ENCODE results near the gene CD160.

Gene CD160

GRCh38 chr1:145777357-145778145, 58.3 kb downstream of the CD160 start:
- TF ChIP-seq CTCF (IDR thresholded peaks at IDR 0.05; ENCODE audit: low read depth, low read length): no peak
- no peak for DNase-seq (ENCODE audit: low read depth in 2 of 2)
- H3K4me3 ChIP-seq (replicated peaks in 1 of 2; ENCODE audit: low read depth in 2 of 2, low read length in 2 of 2): no peak overlapping the region

- H3K4me3 ChIP-seq (replicated peaks in 1 of 2; ENCODE audit: low read depth in 2 of 2, low read length in 2 of 2): no peak overlapping the region
- no peak for TF ChIP-seq CTCF (IDR thresholded peaks at IDR 0.05; ENCODE audit: low read depth, low read length)
- DNase-seq (ENCODE audit: low read depth in 2 of 2): no peak
These were observed 58.8 kb downstream of the CD160 start for GRCh38 chr1:145778146-145778540.

- peak; percentile 81 to 94 for DNase-seq (ENCODE audit: low read depth in 2 of 2)
- H3K4me3 ChIP-seq (replicated peaks in 1 of 2; ENCODE audit: low read depth in 2 of 2, low read length in 2 of 2): no peak overlapping the region
- no peak for TF ChIP-seq CTCF (IDR thresholded peaks at IDR 0.05; ENCODE audit: low read depth, low read length)
These were observed 63.2 kb downstream of the CD160 start for GRCh38 chr1:145782272-145783099.

- no peak for DNase-seq (ENCODE audit: low read depth in 2 of 2)
- no peak for TF ChIP-seq CTCF (IDR thresholded peaks at IDR 0.05; ENCODE audit: low read depth, low read length)
- no peak overlapping the region for H3K4me3 ChIP-seq (replicated peaks in 1 of 2; ENCODE audit: low read depth in 2 of 2, low read length in 2 of 2)
These were observed 65.1 kb downstream of the CD160 start for GRCh38 chr1:145784409-145784808.

- peak in 1 of 2 donors; percentile 15 for DNase-seq (ENCODE audit: low read depth in 2 of 2)
- no peak overlapping the region for H3K4me3 ChIP-seq (replicated peaks in 1 of 2; ENCODE audit: low read depth in 2 of 2, low read length in 2 of 2)
- no peak for TF ChIP-seq CTCF (IDR thresholded peaks at IDR 0.05; ENCODE audit: low read depth, low read length)
These were observed 66.2 kb downstream of the CD160 start for GRCh38 chr1:145785547-145785946.

- no peak overlapping the region for H3K4me3 ChIP-seq (replicated peaks in 1 of 2; ENCODE audit: low read depth in 2 of 2, low read length in 2 of 2)
- no peak for DNase-seq (ENCODE audit: low read depth in 2 of 2)
- no peak for TF ChIP-seq CTCF (IDR thresholded peaks at IDR 0.05; ENCODE audit: low read depth, low read length)
These were observed 67.0 kb downstream of the CD160 start for GRCh38 chr1:145786271-145786670.

Data from cardiac fibroblast (primary cell).